A673 (cell line): ENCODE results near the gene GET3.

Source experiments
- EZH2 ChIP-seq: fragments of 200-600 bp; sonication (generic); IDR thresholded peaks from 2 replicates; pipeline ENCODE4 v1.6.1; 2017; ENCODE audit warnings: borderline replicate concordance, low read depth, mild to moderate bottlenecking, mixed read lengths, antibody characterized with exemption, low read length; ENCODE audit not compliant: poor library complexity, severe bottlenecking
- TF ChIP-seq, protein P1 (sequence below): fragments of 300-800, 200-600 bp; sonication (generic); conservative IDR thresholded peaks from 2 replicates; pipeline ENCODE4 v1.5.1; 2017; ENCODE audit warnings: low read depth, mild to moderate bottlenecking, antibody characterized with exemption, low read length, moderate library complexity, mixed read lengths

DNA sequence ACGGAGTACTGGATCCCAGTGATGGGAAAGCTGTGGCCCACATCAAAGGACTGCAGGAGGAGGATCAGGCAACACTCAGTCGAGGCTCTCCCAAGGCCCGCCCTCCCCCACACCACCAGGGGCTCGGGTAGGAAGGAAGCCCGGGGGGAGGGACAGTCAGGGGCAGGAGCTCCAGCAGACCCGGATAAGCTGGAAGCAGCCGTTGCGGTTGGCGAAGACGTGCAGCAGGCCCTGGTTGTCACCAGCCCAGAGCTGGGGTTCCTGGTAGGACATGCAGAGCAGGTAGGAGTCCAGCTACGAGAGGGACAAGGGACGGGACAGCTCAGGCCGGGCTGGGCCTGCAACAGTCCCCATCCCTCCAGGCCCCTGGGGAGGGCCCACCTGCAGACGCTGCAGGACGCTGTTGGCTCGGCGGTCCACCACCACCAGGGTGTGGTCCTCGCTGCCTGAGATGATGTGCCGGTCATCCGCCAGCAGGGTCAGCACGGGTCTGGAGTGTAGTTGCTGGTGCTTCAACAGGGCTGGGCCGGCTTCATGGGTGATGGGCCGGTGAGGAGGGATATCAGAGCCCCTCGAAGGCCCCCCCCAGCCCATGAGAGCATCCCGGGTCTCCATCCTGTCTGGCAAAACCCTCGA lies 47.6 kb upstream of the GET3 start:
- TF ChIP-seq, protein P1, sequence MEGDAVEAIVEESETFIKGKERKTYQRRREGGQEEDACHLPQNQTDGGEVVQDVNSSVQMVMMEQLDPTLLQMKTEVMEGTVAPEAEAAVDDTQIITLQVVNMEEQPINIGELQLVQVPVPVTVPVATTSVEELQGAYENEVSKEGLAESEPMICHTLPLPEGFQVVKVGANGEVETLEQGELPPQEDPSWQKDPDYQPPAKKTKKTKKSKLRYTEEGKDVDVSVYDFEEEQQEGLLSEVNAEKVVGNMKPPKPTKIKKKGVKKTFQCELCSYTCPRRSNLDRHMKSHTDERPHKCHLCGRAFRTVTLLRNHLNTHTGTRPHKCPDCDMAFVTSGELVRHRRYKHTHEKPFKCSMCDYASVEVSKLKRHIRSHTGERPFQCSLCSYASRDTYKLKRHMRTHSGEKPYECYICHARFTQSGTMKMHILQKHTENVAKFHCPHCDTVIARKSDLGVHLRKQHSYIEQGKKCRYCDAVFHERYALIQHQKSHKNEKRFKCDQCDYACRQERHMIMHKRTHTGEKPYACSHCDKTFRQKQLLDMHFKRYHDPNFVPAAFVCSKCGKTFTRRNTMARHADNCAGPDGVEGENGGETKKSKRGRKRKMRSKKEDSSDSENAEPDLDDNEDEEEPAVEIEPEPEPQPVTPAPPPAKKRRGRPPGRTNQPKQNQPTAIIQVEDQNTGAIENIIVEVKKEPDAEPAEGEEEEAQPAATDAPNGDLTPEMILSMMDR, result no peak
- no peak for TF ChIP-seq EZH2
